HepG2 (cell line): Measurements from ENCODE around the gene CDT1. TPM values are rescaled to one million over a fixed set of nuclear protein-coding genes. Genes with fewer than 3 reads are reported as not detected.

ENCODE experiments used
- ATAC-seq: fragments of 200-7000 bp; cut with Tn5 transposase; 3 replicates; pipeline ENCODE4 v1.9.1; 2020; ENCODE audit warnings: mild to moderate bottlenecking, moderate library complexity
- BruUV-seq: library from RNA; stranded (reverse); fragments of 400-500 nt; replicated peaks from 2 replicates; lab custom pipeline; 2021; lab: Mats Ljungman, UMichigan
- CTCF ChIA-PET: fragments of 300-600 bp; formaldehyde crosslinking; extraction: SDS; loops from one replicate; lab custom pipeline; 2021; ENCODE audit warnings: low total read pairs, inconsistent platforms, low intra/inter-chr PET ratio; lab: Yijun Ruan, JAX
- POLR2A ChIA-PET: fragments of 350-600 bp; sonication (Branson Sonifier 250); formaldehyde crosslinking; loops from one replicate; lab custom pipeline; 2020; ENCODE audit warnings: antibody characterized with exemption, inconsistent platforms; lab: Yijun Ruan, JAX
- DNase-seq: peaks from one replicate; pipeline ENCODE4 v3.0.0-alpha.2; 2015; ENCODE audit warnings: low spot score
- FAIRE-seq: peaks from 3 replicates; lab custom pipeline; 2011; peaks lifted over from hg19 to GRCh38; lab: Jason Lieb, UNC
- H2AFZ ChIP-seq: one replicate; pipeline ENCODE4 v1.6.1; 2011; ENCODE audit warnings: low read length, inconsistent platforms
- H3K27ac ChIP-seq: fragments of 300-600 bp; 3 replicates; pipeline ENCODE4 v1.8.0; 2011; ENCODE audit warnings: mixed run types, mild to moderate bottlenecking, mixed read lengths, low read length, inconsistent platforms; ENCODE audit not compliant: insufficient read depth; ENCODE audit errors: extremely low read length
- H3K27me3 ChIP-seq, 2 experiments: fragments of 200-600 bp in 1 of 2; 2 replicates in 1 of 2; 3 replicates in 1 of 2; pipeline versions ENCODE4 v1.6.0 to v1.8.0; 2011; ENCODE audit warnings: low read length in 2 of 2, mild to moderate bottlenecking in 2 of 2, moderate library complexity in 2 of 2, inconsistent platforms in 1 of 2; ENCODE audit not compliant: insufficient read depth in 2 of 2, control insufficient read depth in 1 of 2
- H3K36me3 ChIP-seq, 2 experiments: fragments of 200-600 bp in 1 of 2; replicated peaks in 1 of 2; 2 replicates in 1 of 2; 3 replicates in 1 of 2; pipeline versions ENCODE4 v1.5.1 to v1.8.0; 2011; ENCODE audit warnings: low read length in 2 of 2, inconsistent platforms in 1 of 2; ENCODE audit not compliant: insufficient read depth in 2 of 2, control insufficient read depth in 1 of 2
- H3K4me1 ChIP-seq: 2 replicates; pipeline ENCODE4 v1.5.1; 2012; ENCODE audit warnings: low read length, inconsistent platforms; ENCODE audit not compliant: insufficient read depth
- H3K4me2 ChIP-seq: 2 replicates; pipeline ENCODE4 v1.6.0; 2011; ENCODE audit warnings: low read depth, low read length, inconsistent platforms
- H3K4me3 ChIP-seq, 3 experiments: fragments of 200-600 bp in 1 of 3; sonication (generic), shearing (Covaris generic) in 1 of 3; replicated peaks in 1 of 3; 2 replicates each; pipeline ENCODE4 v1.5.1; 2011 to 2016; ENCODE audit warnings: low read length in 3 of 3, inconsistent platforms in 2 of 3, low read depth in 2 of 3, mild to moderate bottlenecking in 2 of 3, control low read depth in 1 of 3, mixed read lengths in 1 of 3; ENCODE audit not compliant: insufficient read depth in 1 of 3
- H3K79me2 ChIP-seq: one replicate; pipeline ENCODE4 v1.6.1; 2011; ENCODE audit warnings: low read length, inconsistent platforms; ENCODE audit not compliant: insufficient read depth
- H3K9ac ChIP-seq: 2 replicates; pipeline ENCODE4 v1.6.0; 2011; ENCODE audit warnings: mild to moderate bottlenecking, low read depth, low read length, inconsistent platforms; ENCODE audit not compliant: insufficient read depth
- H3K9me3 ChIP-seq: 2 replicates; pipeline ENCODE4 v1.5.1; 2012; ENCODE audit warnings: mild to moderate bottlenecking, low read length
- H4K20me1 ChIP-seq: 2 replicates; pipeline ENCODE4 v1.6.0; 2011; ENCODE audit warnings: inconsistent platforms, mild to moderate bottlenecking, low read length, moderate library complexity; ENCODE audit not compliant: insufficient read depth
- AGO1 ChIP-seq: fragments of 200-400 bp; formaldehyde crosslinking; IDR thresholded peaks from 2 replicates; pipeline ENCODE4 v1.6.1; 2017; ENCODE audit warnings: mild to moderate bottlenecking, low read depth, low read length, moderate library complexity; ENCODE audit not compliant: poor library complexity, severe bottlenecking
- CAMTA2 ChIP-seq: sonication (generic); formaldehyde crosslinking; IDR thresholded peaks from 2 replicates; pipeline ENCODE4 v1.4.0; 2020; ENCODE audit warnings: mild to moderate bottlenecking, missing genetic modification reagents, borderline replicate concordance
- MED1 ChIP-seq: sonication (generic); formaldehyde crosslinking; IDR thresholded peaks from 2 replicates; pipeline ENCODE4 v1.4.0; 2020; ENCODE audit warnings: missing genetic modification reagents
- MEIS1 ChIP-seq: sonication (generic); formaldehyde crosslinking; IDR thresholded peaks from 2 replicates; pipeline ENCODE4 v1.9.0; 2021; ENCODE audit warnings: mild to moderate bottlenecking, missing genetic modification reagents, moderate library complexity, borderline replicate concordance
- MIER2 ChIP-seq: IDR thresholded peaks from 2 replicates; pipeline ENCODE4 v1.6.1; 2016; ENCODE audit warnings: missing biosample characterization, missing genetic modification reagents
- NCOA1 ChIP-seq: sonication (generic); formaldehyde crosslinking; IDR thresholded peaks from 2 replicates; pipeline ENCODE4 v1.9.0; 2021; ENCODE audit warnings: missing genetic modification reagents
- SKI ChIP-seq: fragments of 450-650 bp; IDR thresholded peaks from one replicate; pipeline ENCODE4 v1.6.1; 2018; ENCODE audit warnings: mild to moderate bottlenecking; ENCODE audit not compliant: partially characterized antibody
- SNAI1 ChIP-seq: sonication (generic); formaldehyde crosslinking; IDR thresholded peaks from 2 replicates; pipeline ENCODE4 v1.5.0; 2020; ENCODE audit warnings: mild to moderate bottlenecking, missing genetic modification reagents, borderline replicate concordance
- SRSF1 ChIP-seq: fragments of 200-400 bp; formaldehyde crosslinking; optimal IDR thresholded peaks from 2 replicates; pipeline ENCODE3; 2017; ENCODE audit warnings: mild to moderate bottlenecking, low read depth, low read length, moderate library complexity
- TP53 ChIP-seq: sonication (generic); formaldehyde crosslinking; conservative IDR thresholded peaks from 2 replicates; pipeline ENCODE4 v1.4.0; 2020; ENCODE audit warnings: missing genetic modification reagents
- ZBTB1 ChIP-seq: sonication (generic); formaldehyde crosslinking; IDR thresholded peaks from 2 replicates; pipeline ENCODE4 v1.4.0; 2020; ENCODE audit warnings: missing genetic modification reagents, borderline replicate concordance
- ZNF253 ChIP-seq: sonication (generic); formaldehyde crosslinking; IDR thresholded peaks from 2 replicates; pipeline ENCODE4 v1.8.0; 2022; ENCODE audit warnings: mild to moderate bottlenecking, missing genetic modification reagents, borderline replicate concordance
- ZNF33B ChIP-seq: sonication (generic); formaldehyde crosslinking; IDR thresholded peaks from 2 replicates; pipeline ENCODE4 v1.5.1; 2020; ENCODE audit warnings: mild to moderate bottlenecking, missing genetic modification reagents
- ZNF451 ChIP-seq: sonication (generic); formaldehyde crosslinking; IDR thresholded peaks from 2 replicates; pipeline ENCODE4 v1.5.0; 2020; ENCODE audit warnings: mild to moderate bottlenecking, missing genetic modification reagents
- ZNF75D ChIP-seq: sonication (generic); formaldehyde crosslinking; IDR thresholded peaks from 2 replicates; pipeline ENCODE4 v1.8.1; 2023; ENCODE audit warnings: missing genetic modification reagents, mild to moderate bottlenecking, borderline replicate concordance
- ZSCAN21 ChIP-seq: sonication (generic); formaldehyde crosslinking; IDR thresholded peaks from 2 replicates; pipeline ENCODE4 v1.8.0; 2022; ENCODE audit warnings: mild to moderate bottlenecking, missing genetic modification reagents, moderate library complexity, borderline replicate concordance
- WGBS: methylation state at CpG from one replicate; pipeline ENCODE4 v1.1.6; 2017; ENCODE audit warnings: low lambda C conversion rate; 5-methylcytosine and 5-hydroxymethylcytosine counted together
- in situ Hi-C: cut with HindIII; loops from 2 replicates; pipeline ENCODE4 v1.10.0; 2017; ENCODE audit warnings: low pct_unique_long_range_greater_than_20kb; ENCODE audit not compliant: extremely low pct_ligation_motif_present
- intact Hi-C: fragments of 100-400 bp; cut with micrococcal nuclease; formaldehyde crosslinking; loops from one replicate; pipeline ENCODE4 v1.10.0; 2022; ENCODE audit not compliant: unreplicated experiment
- polyA plus RNA-seq, 8 experiments: library from polyadenylated mRNA; depleted of rRNA in 3 of 8; stranded (reverse) in 7 of 8; unstranded in 1 of 8; fragments of >200 nt; fragmentation: Illumina TruSeq in 4 of 8; extraction: Trizol in 4 of 8; gene quantifications; 2 replicates each; pipeline versions ENCODE4 v1.2.1 to v1.2.3, GENCODE V29; 2011 to 2016; ENCODE audit warnings: low read depth in 4 of 8, missing spikeins in 1 of 8, mixed read lengths in 1 of 8; ENCODE audit not compliant: insufficient read depth in 1 of 8
- total RNA-seq, 5 experiments: library from RNA; depleted of rRNA; stranded (reverse); fragments of >200 nt; fragmentation: Illumina TruSeq; extraction: Trizol; gene quantifications; 2 replicates each; pipeline ENCODE4 v1.2.3, GENCODE V29; 2016; ENCODE audit warnings: low read depth in 1 of 5
- TF ChIP-seq, protein P1 (sequence below): sonication (generic); formaldehyde crosslinking; IDR thresholded peaks from 2 replicates; pipeline ENCODE4 v1.4.0; 2020; ENCODE audit warnings: mild to moderate bottlenecking, missing genetic modification reagents
- TF ChIP-seq, protein P2 (sequence below): sonication (generic); formaldehyde crosslinking; IDR thresholded peaks from 2 replicates; pipeline ENCODE4; 2020; ENCODE audit warnings: missing genetic modification reagents, mild to moderate bottlenecking, borderline replicate concordance

The CDT1 gene
- total and polyA plus RNA-seq, 2 of the 13 experiments (the other 11 are each of a cell fraction or from before 2014, with no cell fraction given): 23.1 to 23.8 TPM

DNA sequence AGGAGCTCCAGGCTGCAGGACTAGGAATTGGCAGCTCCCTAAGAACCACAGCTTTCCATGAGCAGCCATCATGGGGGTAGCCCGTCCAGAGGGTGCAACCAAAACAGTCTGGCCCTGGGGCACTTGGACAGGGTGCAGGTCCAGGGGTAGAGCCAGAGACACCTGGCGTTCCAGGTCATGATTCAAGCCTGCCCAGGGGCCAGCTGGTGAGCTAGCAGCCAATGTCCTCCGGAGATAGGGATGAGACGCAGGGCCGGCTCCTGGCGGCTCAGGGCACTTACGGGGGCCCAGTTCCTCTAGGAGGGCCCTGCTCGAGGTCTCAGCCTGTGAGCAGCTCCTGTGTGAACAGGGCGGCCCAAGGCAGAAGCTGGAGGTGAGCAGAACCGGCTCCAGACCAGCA, 40.6 kb upstream of the CDT1 start:
- FAIRE-seq: no peak
- peaks cover 28% of the 10 kb centered on the region for H4K20me1 ChIP-seq
- POLR2A ChIA-PET: interaction anchor here (1.0 to 1.6 kb wide), 6 partner anchors 19 to 455 kb away, joined by 3 to 11 read pairs (median 5); partner anchors contain the start of genes APRT, PIEZO1 and ZNF778
- peak overlapping the region; percentile 49 for H3K4me2 ChIP-seq
- peaks cover 69% of the 10 kb centered on the region for H3K4me1 ChIP-seq
- intact Hi-C loops: no loop called here
- H3K9me3 ChIP-seq: no peaks in the 10 kb centered on the region
- no peak overlapping the region for H3K9ac ChIP-seq
- no peak overlapping the region for H2AFZ ChIP-seq
- no peaks in the 10 kb centered on the region for H3K27me3 ChIP-seq
- H3K27ac ChIP-seq: peak overlapping the region; percentile 23
- no peak for ATAC-seq
- H3K79me2 ChIP-seq: peaks cover 19% of the 10 kb centered on the region
- no TSS peak for BruUV-seq
- H3K36me3 ChIP-seq: no peaks in the 10 kb centered on the region; a peak in 2 of 5 replicates
- in situ Hi-C loops: no loop called here
- CTCF ChIA-PET: interaction anchor here (2.1 kb wide), 1 partner anchor 22 kb away, joined by 10 read pairs; the partner anchor contains the start of gene PIEZO1
- 89% methylated on average over 10 of the region's 10 CpGs for WGBS
- no peak for DNase-seq
- peak overlapping the region in 1 of 3 experiments; percentile 2; a peak in 1 of 6 replicates for H3K4me3 ChIP-seq
- TF ChIP-seq, protein P1, sequence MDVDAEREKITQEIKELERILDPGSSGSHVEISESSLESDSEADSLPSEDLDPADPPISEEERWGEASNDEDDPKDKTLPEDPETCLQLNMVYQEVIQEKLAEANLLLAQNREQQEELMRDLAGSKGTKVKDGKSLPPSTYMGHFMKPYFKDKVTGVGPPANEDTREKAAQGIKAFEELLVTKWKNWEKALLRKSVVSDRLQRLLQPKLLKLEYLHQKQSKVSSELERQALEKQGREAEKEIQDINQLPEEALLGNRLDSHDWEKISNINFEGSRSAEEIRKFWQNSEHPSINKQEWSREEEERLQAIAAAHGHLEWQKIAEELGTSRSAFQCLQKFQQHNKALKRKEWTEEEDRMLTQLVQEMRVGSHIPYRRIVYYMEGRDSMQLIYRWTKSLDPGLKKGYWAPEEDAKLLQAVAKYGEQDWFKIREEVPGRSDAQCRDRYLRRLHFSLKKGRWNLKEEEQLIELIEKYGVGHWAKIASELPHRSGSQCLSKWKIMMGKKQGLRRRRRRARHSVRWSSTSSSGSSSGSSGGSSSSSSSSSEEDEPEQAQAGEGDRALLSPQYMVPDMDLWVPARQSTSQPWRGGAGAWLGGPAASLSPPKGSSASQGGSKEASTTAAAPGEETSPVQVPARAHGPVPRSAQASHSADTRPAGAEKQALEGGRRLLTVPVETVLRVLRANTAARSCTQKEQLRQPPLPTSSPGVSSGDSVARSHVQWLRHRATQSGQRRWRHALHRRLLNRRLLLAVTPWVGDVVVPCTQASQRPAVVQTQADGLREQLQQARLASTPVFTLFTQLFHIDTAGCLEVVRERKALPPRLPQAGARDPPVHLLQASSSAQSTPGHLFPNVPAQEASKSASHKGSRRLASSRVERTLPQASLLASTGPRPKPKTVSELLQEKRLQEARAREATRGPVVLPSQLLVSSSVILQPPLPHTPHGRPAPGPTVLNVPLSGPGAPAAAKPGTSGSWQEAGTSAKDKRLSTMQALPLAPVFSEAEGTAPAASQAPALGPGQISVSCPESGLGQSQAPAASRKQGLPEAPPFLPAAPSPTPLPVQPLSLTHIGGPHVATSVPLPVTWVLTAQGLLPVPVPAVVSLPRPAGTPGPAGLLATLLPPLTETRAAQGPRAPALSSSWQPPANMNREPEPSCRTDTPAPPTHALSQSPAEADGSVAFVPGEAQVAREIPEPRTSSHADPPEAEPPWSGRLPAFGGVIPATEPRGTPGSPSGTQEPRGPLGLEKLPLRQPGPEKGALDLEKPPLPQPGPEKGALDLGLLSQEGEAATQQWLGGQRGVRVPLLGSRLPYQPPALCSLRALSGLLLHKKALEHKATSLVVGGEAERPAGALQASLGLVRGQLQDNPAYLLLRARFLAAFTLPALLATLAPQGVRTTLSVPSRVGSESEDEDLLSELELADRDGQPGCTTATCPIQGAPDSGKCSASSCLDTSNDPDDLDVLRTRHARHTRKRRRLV: no peak
- no peak for TF ChIP-seq SKI
- TF ChIP-seq ZSCAN21 (CRISPR knock-in tag): no peak
- no peak for TF ChIP-seq MEIS1 (CRISPR knock-in tag)
- TF ChIP-seq TP53: no peak
- TF ChIP-seq ZNF33B (CRISPR knock-in tag): no peak
- no peak for TF ChIP-seq ZNF451 (CRISPR knock-in tag)
- TF ChIP-seq NCOA1: no peak
- TF ChIP-seq MIER2 (CRISPR knock-in tag): no peak
- no peak for TF ChIP-seq MED1 (CRISPR knock-in tag)
- peak; percentile 20 for TF ChIP-seq SRSF1
- TF ChIP-seq ZNF75D (CRISPR knock-in tag): no peak
- no peak for TF ChIP-seq AGO1
- TF ChIP-seq ZNF253: 0 out of 2 replicates have a peak, but pooled peaks have one; percentile 33
- TF ChIP-seq CAMTA2: 0 out of 2 replicates have a peak, but pooled peaks have one; percentile 0
- TF ChIP-seq ZBTB1: no peak
- TF ChIP-seq, protein P2, sequence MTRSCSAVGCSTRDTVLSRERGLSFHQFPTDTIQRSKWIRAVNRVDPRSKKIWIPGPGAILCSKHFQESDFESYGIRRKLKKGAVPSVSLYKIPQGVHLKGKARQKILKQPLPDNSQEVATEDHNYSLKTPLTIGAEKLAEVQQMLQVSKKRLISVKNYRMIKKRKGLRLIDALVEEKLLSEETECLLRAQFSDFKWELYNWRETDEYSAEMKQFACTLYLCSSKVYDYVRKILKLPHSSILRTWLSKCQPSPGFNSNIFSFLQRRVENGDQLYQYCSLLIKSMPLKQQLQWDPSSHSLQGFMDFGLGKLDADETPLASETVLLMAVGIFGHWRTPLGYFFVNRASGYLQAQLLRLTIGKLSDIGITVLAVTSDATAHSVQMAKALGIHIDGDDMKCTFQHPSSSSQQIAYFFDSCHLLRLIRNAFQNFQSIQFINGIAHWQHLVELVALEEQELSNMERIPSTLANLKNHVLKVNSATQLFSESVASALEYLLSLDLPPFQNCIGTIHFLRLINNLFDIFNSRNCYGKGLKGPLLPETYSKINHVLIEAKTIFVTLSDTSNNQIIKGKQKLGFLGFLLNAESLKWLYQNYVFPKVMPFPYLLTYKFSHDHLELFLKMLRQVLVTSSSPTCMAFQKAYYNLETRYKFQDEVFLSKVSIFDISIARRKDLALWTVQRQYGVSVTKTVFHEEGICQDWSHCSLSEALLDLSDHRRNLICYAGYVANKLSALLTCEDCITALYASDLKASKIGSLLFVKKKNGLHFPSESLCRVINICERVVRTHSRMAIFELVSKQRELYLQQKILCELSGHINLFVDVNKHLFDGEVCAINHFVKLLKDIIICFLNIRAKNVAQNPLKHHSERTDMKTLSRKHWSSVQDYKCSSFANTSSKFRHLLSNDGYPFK (CRISPR knock-in tag): peak; percentile 14
- no peak for TF ChIP-seq SNAI1
